Activated T-cell treated with anti-CD3 and anti-CD28 coated beads, Interleukin-2, amount 50 U/mL, for 72 hours (primary cell): ENCODE results near the gene KRTAP5-7. TPM values are rescaled to one million over a fixed set of nuclear protein-coding genes. Genes with fewer than 3 reads are reported as not detected.
"Not testable (repeated sequence)": the region's sequence is repeated elsewhere in the genome, so short reads cannot be mapped to it uniquely, and the experiment has no call there.

Experiments
- ATAC-seq, 2 donors: fragments of 150-1000 bp; cut with Tn5 transposase; replicated peaks in 1 of 2; 2 replicates each; pipeline ENCODE4 v1.10.0; 2021; ENCODE audit warnings: moderate library complexity in 2 of 2, mild to moderate bottlenecking in 1 of 2
- DNase-seq, 2 donors: peaks; one replicate each; pipeline ENCODE4 v3.0.0; 2021 to 2022; ENCODE audit warnings: mixed read lengths in 1 of 2
- H3K27ac Mint-ChIP-seq: one replicate; pipeline ENCODE4 v1.8.0; 2022; ENCODE audit warnings: mild to moderate bottlenecking, moderate library complexity, mixed read lengths
- H3K27me3 Mint-ChIP-seq: one replicate; pipeline ENCODE4 v1.8.0; 2022; ENCODE audit warnings: low read depth, mixed read lengths
- H3K36me3 Mint-ChIP-seq, 2 donors: one replicate each; pipeline ENCODE4 v1.8.0; 2022; ENCODE audit warnings: mixed read lengths in 2 of 2, mild to moderate bottlenecking in 1 of 2; ENCODE audit not compliant: insufficient read depth in 2 of 2
- H3K4me1 Mint-ChIP-seq: one replicate; pipeline ENCODE4 v1.8.0; 2022; ENCODE audit warnings: low read depth, mixed read lengths
- H3K4me3 Mint-ChIP-seq, 2 donors: one replicate each; pipeline ENCODE4 v1.8.0; 2022; ENCODE audit warnings: mild to moderate bottlenecking in 2 of 2, mixed read lengths in 2 of 2, moderate library complexity in 2 of 2
- H3K9me3 Mint-ChIP-seq, 2 donors: one replicate each; pipeline ENCODE4 v1.8.0; 2022; ENCODE audit warnings: mixed read lengths in 2 of 2
- total RNA-seq, 2 donors: library from RNA; stranded (reverse); gene quantifications; one replicate each; pipeline ENCODE4 v1.2.3, GENCODE V29; 2022

The KRTAP5-7 gene, protein sequence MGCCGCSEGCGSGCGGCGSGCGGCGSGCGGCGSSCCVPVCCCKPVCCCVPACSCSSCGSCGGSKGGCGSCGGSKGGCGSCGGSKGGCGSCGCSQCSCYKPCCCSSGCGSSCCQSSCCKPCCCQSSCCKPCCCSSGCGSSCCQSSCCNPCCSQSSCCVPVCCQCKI
- total RNA-seq: not detected

DNA sequence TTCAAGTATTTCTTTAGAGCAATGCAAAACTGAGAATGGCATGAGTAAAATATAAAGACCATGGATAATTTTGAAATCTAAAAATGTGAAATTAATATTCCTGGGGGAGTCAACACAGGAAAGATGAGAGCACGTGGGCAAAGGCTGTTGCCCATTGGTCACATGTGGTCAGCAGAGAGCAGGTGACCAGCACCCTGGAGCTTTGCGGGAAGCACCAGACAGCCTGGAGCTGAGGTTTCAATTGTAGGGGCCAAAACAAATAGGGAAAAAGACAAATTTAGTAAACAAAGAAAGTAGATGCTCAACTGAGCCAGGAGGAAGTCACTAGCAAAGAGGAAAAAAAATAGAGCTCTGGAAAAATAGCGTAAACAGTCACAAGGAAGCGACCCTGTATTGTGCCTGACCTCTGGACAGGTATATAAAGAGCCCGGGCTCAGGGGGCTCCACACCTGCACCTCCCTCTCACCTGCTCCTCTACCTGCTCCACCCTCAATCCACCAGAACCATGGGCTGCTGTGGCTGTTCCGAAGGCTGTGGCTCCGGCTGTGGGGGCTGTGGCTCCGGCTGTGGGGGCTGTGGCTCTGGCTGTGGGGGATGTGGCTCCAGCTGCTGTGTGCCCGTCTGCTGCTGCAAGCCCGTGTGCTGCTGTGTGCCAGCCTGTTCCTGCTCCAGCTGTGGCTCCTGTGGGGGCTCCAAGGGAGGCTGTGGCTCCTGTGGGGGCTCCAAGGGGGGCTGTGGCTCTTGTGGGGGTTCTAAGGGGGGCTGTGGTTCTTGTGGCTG is at the start of gene KRTAP5-7:
KRTAP5-7 (plus strand) TSS at position 472 of the 780 bp plus-strand sequence; CDS start at position 506, 34 bp downstream.
- DNase-seq, H3K4me3 Mint-ChIP-seq, H3K27ac Mint-ChIP-seq, H3K9me3 Mint-ChIP-seq, H3K27me3 Mint-ChIP-seq, H3K4me1 Mint-ChIP-seq, ATAC-seq, H3K36me3 Mint-ChIP-seq: not testable (repeated sequence)

DNA sequence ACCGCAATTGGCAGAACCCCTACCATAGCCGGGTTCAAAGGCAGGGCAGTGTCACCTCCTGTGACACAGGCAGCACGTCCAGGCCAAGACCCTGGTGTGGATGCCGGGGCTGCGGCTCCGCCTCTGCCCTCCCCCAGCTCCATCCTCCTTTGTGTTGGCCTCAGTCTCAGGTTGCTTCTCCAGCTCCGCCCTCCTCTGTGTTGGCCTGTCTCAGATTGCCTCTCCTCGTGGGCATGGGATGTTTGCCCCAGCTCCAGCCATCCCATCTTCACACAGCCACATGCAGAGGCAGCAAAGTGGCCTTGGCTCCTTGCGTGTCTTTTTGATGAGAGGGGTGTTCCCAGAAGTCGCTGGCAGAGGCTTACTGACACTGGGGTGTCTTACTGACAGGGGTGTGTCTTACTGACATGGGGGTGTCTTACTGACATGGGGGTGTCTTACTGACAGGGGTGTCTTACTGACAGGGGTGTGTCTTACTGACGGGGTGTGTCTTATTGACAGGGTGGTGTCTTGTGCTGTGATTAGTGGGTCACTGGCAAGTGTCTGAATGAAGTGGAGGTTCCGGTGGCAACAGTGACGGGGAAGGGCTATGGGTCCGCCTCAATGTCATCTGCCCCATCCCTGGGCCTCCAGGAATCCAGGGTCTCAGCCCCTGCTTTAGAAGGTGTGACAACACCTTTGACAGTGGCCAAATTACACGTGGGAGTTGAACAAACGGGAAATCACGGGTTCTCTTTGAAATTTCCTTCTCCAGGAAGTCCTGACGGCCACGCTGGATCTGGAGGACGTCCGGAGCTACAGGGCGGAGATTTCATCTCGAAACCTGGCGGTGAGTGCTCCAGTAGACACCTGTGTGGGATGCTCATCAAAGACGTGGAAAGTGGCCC is 49.2 kb upstream of the KRTAP5-7 start:
- Mint-ChIP-seq H3K27ac (no peak overlapping the region), H3K27me3 (no peaks in the 10 kb centered on the region), H3K4me3 (no peak overlapping the region), H3K36me3 (peaks cover 3 to 11% of the 10 kb centered on the region in 2 donors), H3K9me3 (no peaks in the 10 kb centered on the region), H3K4me1 (no peaks in the 10 kb centered on the region)
- DNase-seq: no peak
- ATAC-seq: no peak

DNA sequence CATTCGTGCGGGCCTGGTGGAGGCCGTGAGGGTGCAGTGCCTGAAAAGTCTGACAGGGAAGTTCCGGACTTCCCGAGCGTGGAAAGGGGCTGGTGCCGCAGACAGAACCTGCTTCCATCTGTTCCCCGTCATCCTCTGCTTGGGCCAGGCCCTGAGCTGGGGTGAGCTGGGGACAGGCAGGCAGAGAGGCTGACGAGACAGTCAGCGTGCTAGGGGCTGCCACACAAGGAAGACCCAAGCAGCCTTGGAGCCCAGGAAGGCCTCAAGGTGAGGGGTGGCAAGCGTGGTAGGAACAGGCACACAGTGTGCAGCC is 48.6 kb upstream of the KRTAP5-7 start:
- Mint-ChIP-seq H3K36me3 (peaks cover 3 to 14% of the 10 kb centered on the region in 2 donors), H3K27ac (no peak overlapping the region), H3K9me3 (no peaks in the 10 kb centered on the region), H3K27me3 (no peaks in the 10 kb centered on the region), H3K4me3 (no peak overlapping the region), H3K4me1 (no peaks in the 10 kb centered on the region)
- no peak for DNase-seq
- no peak for ATAC-seq

DNA sequence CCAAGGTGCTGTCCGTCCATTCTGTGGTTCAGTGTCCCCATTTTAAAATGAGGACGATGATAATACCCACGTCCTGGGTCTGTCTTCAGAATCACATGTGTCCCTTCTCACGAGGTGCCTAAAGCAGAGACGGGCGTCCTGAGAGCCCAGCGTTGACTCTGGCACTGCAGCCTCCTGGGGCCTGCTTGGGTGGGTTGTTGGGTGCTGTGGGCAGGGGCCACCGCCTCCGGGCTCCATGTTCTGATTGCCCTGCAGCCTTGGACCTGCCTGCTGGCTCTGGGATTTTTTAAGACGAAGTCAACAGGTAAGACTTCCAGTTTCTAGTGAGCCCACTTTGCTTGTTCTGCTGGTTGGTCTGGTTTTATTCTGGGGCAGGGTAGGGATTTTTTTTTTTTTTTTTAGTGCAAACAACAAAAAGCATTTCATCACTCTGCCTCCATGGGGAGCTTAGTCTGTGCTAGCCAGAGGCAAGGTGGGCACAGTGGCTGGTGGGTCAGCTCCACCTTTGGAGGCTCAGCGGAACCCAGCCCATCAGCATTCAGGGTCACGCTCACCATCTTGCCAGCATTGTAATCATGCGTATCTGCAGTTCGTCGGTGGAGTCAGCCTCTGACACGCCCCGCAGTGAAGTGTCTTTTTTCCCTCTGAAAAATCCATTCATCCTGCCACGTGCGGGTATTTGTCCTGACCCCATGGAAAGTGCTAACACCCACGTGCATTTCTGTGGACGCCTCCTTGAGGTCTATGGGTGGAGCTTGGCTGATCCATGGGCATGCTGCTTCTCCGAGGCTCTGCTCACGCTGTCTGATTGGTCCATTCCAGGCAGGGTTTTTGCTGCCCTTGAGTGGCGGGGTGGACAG is 45.7 kb upstream of the KRTAP5-7 start:
- no peak for ATAC-seq
- Mint-ChIP-seq H3K36me3 (peaks cover 12 to 26% of the 10 kb centered on the region in 2 donors), H3K4me3 (no peak overlapping the region), H3K9me3 (no peaks in the 10 kb centered on the region), H3K27ac (no peak overlapping the region), H3K4me1 (no peaks in the 10 kb centered on the region), H3K27me3 (no peaks in the 10 kb centered on the region)
- no peak for DNase-seq

DNA sequence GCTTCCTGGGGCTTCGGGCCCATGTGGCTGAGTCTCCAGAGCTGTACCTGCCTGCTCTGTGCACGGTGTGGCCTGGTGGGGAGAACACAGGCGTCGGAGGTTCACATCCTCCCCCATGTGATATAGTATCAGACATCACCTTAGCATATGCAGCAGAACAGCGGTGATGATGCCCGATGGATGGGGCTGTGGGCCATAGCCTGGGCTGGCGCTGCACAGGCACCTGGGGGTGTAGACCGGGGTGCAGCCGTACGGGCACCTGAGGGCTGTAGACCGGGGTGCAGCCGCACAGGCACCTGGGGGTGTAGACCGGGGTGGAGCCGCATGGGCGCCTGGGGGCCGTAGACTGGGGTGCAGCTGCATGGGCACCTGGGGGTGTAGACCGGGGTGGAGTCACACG is 44.9 kb upstream of the KRTAP5-7 start:
- H3K27ac Mint-ChIP-seq: no peak overlapping the region
- H3K36me3 Mint-ChIP-seq: peaks cover 14 to 25% of the 10 kb centered on the region in 2 donors
- no peaks in the 10 kb centered on the region for H3K9me3 Mint-ChIP-seq
- H3K4me1 Mint-ChIP-seq: no peaks in the 10 kb centered on the region
- H3K4me3 Mint-ChIP-seq: no peak overlapping the region
- no peaks in the 10 kb centered on the region for H3K27me3 Mint-ChIP-seq
- no peak for DNase-seq
- ATAC-seq: no peak

DNA sequence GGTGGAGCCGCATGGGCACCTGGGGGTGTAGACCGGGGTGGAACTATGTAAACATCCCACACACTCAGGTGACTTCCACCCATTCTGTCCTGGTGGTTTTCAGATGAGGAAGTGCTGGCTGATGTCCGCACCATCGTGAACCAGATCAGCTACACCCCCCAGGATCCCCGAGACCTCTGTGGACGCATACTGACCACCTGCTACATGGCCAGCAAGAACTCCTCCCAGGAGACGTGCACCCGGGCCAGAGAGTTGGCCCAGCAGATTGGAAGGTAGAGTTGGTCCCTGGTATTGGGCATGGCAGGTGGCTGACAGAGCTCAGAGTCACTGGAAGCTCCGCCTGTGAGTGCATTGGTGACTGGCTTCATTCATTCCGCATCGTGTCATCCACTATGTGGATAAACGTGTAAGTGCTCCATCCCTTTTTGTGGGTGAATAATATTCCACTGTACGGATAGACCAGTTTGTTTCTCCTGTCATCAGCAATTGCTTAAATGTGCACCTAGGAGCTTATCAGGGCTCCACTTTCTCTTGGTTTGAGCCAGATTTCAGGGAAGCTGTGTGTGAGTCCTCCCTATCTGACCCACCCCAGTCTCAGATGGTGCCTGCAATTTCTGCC is 44.2 kb upstream of the KRTAP5-7 start:
- H3K4me1 Mint-ChIP-seq: peaks cover 2% of the 10 kb centered on the region
- no peak overlapping the region for H3K4me3 Mint-ChIP-seq
- no peak overlapping the region for H3K27ac Mint-ChIP-seq
- ATAC-seq: no peak
- H3K27me3 Mint-ChIP-seq: no peaks in the 10 kb centered on the region
- peaks cover 13 to 25% of the 10 kb centered on the region in 2 donors for H3K36me3 Mint-ChIP-seq
- no peaks in the 10 kb centered on the region for H3K9me3 Mint-ChIP-seq
- no peak for DNase-seq

DNA sequence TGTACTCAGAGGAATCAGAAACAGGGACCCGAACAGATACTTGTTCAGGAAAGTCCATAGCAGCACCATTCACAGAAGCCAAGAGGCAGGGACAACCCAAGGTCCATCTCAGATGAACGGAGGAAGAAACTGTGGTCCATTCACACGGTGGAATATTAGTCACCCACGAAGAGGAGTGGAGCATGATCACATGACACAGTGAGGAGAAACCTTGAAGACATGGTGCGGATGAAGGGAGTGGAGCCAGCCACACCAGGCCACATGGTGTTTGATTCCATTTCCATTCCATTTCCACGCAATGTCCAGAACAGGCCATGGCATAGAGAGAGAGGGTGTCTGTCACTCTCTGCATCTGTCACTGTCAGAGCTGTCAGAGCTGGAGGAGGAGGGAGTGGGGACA is 43.4 kb upstream of the KRTAP5-7 start:
- peaks cover 10% of the 10 kb centered on the region for H3K4me1 Mint-ChIP-seq
- H3K36me3 Mint-ChIP-seq: peaks cover 11 to 27% of the 10 kb centered on the region in 2 donors
- H3K27ac Mint-ChIP-seq: no peak overlapping the region
- ATAC-seq (no peak), DNase-seq (no peak)
- H3K9me3 Mint-ChIP-seq: no peaks in the 10 kb centered on the region
- no peaks in the 10 kb centered on the region for H3K27me3 Mint-ChIP-seq
- H3K4me3 Mint-ChIP-seq: no peak overlapping the region

DNA sequence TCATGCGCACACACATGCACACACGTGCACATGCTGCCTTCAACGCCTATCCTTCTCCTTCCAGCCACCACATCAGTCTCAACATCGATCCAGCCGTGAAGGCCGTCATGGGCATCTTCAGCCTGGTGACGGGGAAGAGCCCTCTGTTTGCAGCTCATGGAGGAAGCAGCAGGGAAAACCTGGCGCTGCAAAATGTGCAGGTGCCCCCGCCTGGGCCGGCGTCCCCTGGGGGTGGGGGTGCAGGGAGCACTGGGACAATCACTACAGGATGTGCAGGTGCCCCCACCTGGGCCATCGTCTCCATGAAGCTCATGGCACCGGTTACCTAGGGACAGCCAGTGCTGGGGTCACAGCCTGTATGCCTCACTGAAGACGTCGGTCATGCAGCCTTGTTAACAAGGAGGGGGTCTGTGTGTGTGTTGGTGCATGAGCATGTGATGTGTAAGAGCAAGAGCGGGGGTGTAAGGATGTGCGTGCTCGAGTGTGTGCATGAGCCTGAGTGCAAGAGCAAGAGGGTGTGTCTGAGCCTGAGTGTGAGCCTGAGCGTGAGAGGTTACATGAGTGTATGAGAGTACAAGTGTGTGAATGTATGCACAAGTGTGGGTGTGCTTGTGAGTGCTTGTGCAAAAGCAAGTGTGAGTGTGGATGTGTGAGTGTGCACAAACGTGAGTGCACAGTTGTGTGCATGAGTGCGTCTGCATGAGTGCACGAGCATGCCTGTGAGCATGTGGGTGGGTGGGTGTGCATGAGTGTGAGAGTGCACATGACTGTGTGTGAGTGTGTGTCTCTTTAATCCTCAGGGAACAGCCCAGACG is 42.6 kb upstream of the KRTAP5-7 start:
- no peak for DNase-seq
- Mint-ChIP-seq H3K27ac (no peak overlapping the region), H3K27me3 (no peaks in the 10 kb centered on the region), H3K4me3 (no peak overlapping the region), H3K9me3 (no peaks in the 10 kb centered on the region), H3K36me3 (peaks cover 11 to 26% of the 10 kb centered on the region in 2 donors), H3K4me1 (peaks cover 18% of the 10 kb centered on the region)
- no peak for ATAC-seq

DNA sequence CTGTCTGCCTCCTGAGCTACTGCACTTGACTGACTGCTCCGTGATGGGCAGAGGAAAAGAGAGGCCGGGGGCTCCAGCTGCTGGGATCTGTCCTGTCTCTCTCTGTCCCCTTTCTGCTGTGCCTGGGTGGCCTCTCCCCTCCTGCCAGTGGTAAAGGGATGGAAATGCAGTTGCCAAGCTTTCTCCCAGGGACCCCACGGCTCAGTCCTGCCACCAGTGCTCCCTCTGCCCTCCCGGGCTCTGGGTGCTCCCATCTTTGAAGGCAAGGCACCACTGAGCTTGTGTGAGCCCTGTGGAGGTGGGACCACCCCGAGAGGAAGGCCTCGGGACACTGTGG is 42.0 kb upstream of the KRTAP5-7 start:
- DNase-seq: no peak
- H3K4me3 Mint-ChIP-seq: no peak overlapping the region
- H3K36me3 Mint-ChIP-seq: peaks cover 11 to 26% of the 10 kb centered on the region in 2 donors
- H3K4me1 Mint-ChIP-seq: peaks cover 23% of the 10 kb centered on the region
- H3K9me3 Mint-ChIP-seq: no peaks in the 10 kb centered on the region
- no peak for ATAC-seq
- H3K27me3 Mint-ChIP-seq: no peaks in the 10 kb centered on the region
- H3K27ac Mint-ChIP-seq: no peak overlapping the region

DNA sequence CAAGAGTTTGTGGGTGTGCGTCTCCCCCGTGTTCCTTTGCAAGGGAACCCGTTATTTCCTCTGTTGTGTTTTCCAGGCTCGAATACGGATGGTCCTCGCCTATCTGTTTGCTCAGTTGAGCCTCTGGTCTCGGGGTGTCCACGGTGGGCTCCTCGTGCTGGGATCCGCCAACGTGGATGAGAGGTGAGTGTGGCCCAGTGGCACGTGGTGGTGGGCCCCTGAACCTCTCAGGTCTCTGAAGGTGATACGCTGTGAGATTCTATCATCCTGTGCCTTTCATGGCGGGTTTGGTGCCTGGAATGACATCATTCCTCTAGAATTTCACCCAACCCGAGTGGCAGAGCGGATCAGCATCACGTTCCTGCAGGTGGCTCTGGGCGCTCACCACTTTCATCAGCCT is 41.6 kb upstream of the KRTAP5-7 start:
- H3K4me3 Mint-ChIP-seq: no peak overlapping the region
- H3K4me1 Mint-ChIP-seq: peaks cover 27% of the 10 kb centered on the region
- H3K27me3 Mint-ChIP-seq: no peaks in the 10 kb centered on the region
- peaks cover 11 to 29% of the 10 kb centered on the region in 2 donors for H3K36me3 Mint-ChIP-seq
- ATAC-seq (no peak), DNase-seq (no peak)
- H3K27ac Mint-ChIP-seq: no peak overlapping the region
- no peaks in the 10 kb centered on the region for H3K9me3 Mint-ChIP-seq

DNA sequence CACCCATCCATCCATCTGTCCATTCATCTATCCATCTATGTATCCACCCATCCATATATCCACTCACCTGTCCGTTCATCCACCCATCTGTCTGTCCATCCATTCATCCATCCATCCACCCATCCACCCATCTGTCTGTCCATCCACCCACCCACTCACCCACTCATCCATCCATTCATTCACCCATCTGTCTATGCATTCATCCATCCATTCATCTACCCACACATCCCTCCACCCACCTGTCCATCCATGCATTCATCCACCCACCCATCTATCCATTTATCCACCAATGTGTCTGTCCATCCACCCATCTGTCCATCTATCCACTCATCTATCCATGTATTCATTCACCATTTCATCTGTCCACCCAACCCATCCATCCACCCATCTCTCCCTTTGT is 40.7 kb upstream of the KRTAP5-7 start:
- no peaks in the 10 kb centered on the region for H3K9me3 Mint-ChIP-seq
- H3K27me3 Mint-ChIP-seq: no peaks in the 10 kb centered on the region
- no peak for DNase-seq
- peaks cover 11 to 32% of the 10 kb centered on the region in 2 donors for H3K36me3 Mint-ChIP-seq
- no peak for ATAC-seq
- H3K4me3 Mint-ChIP-seq: no peak overlapping the region
- peak overlapping the region; percentile 5 for H3K27ac Mint-ChIP-seq
- peaks cover 27% of the 10 kb centered on the region for H3K4me1 Mint-ChIP-seq
